ENCODE results near the gene TNFSF15. TPM values are rescaled to one million over a fixed set of nuclear protein-coding genes. Genes with fewer than 3 reads are reported as not detected.

Gene TNFSF15
- total and polyA plus RNA-seq, 2 donors (not counting 1 experiment from before 2014, with no cell fraction given), result 0.03 TPM; not detected in 1

DNA sequence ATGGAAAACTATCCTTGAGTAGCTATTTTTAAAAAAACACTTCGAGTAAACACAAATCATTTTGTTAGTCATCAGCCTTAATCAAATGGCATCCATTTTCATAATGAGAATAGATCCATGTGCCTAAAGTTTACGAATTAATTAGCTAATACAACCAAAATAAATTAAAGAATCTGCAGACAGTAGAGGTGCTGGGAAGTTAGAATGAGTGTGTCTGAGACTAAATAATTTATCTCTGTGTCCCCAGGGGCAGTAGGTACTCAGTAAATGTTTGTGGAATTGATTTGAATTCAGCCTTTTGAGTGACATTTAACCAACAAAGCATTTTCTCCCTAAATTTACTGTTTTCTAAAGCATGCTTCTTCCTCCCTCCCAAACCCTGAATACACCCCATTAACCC is 18.6 kb downstream of the TNFSF15 start:
- intact Hi-C loops (cut with micrococcal nuclease), result no loop called here
- Mint-ChIP-seq H3K4me3 (no peak overlapping the region), H3K27me3 (peaks cover 4% of the 10 kb centered on the region), H3K27ac (no peak overlapping the region), H3K4me1 (peaks cover 45% of the 10 kb centered on the region), H3K9me3 (ENCODE audit: insufficient read depth) (no peaks in the 10 kb centered on the region)
- no peaks in the 10 kb centered on the region for H3K36me3 ChIP-seq (replicated peaks in 1 of 2; ENCODE audit: control extremely low read depth in 1 of 2, control insufficient read depth in 1 of 2, extremely low read depth in 1 of 2, insufficient read depth in 2 of 2, low read length in 1 of 2)
- H3K4me1 ChIP-seq (ENCODE audit: control insufficient read depth in 2 of 2, insufficient read depth in 2 of 2, low read length in 2 of 2), result peaks cover 30 to 39% of the 10 kb centered on the region in 2 donors
- no peak overlapping the region for H3K4me3 ChIP-seq (ENCODE audit: control extremely low read depth in 1 of 5, extremely low read depth in 1 of 5, insufficient read depth in 1 of 5, low read depth in 2 of 5, low read length in 4 of 5)
- no peak overlapping the region for H3K27ac ChIP-seq (ENCODE audit: low read length in 2 of 2)
- H3K27me3 ChIP-seq (replicated peaks in 1 of 4; ENCODE audit: control extremely low read depth in 1 of 4, control insufficient read depth in 3 of 4, insufficient read depth in 4 of 4, low read length in 3 of 4), result no peaks in the 10 kb centered on the region
- no CpG with 5 or more reads among the region's 2 CpGs for WGBS (ENCODE audit: insufficient coverage)
- H3K4me2 ChIP-seq (replicated peaks; ENCODE audit: low read depth, low read length, poor library complexity, severe bottlenecking), result no peak overlapping the region
- ChIA-PET POLR2A (no interaction called here), CTCF (no interaction called here)
- H4K20me1 ChIP-seq (ENCODE audit: control insufficient read depth, insufficient read depth, low read length, poor library complexity, severe bottlenecking), result no peaks in the 10 kb centered on the region
- H3K9me3 ChIP-seq (ENCODE audit: control extremely low read depth in 1 of 3, control insufficient read depth in 2 of 3, insufficient read depth in 1 of 3, low read length in 2 of 3), result no peaks in the 10 kb centered on the region
- DNase-seq (no peak), ATAC-seq (ENCODE audit: low read depth) (no peak)
- TF ChIP-seq EZH2 (IDR thresholded peaks at IDR 0.05; ENCODE audit: borderline replicate concordance, insufficient read depth, low read depth, low read length, poor library complexity, severe bottlenecking), result no peak
- TF ChIP-seq, protein P1, sequence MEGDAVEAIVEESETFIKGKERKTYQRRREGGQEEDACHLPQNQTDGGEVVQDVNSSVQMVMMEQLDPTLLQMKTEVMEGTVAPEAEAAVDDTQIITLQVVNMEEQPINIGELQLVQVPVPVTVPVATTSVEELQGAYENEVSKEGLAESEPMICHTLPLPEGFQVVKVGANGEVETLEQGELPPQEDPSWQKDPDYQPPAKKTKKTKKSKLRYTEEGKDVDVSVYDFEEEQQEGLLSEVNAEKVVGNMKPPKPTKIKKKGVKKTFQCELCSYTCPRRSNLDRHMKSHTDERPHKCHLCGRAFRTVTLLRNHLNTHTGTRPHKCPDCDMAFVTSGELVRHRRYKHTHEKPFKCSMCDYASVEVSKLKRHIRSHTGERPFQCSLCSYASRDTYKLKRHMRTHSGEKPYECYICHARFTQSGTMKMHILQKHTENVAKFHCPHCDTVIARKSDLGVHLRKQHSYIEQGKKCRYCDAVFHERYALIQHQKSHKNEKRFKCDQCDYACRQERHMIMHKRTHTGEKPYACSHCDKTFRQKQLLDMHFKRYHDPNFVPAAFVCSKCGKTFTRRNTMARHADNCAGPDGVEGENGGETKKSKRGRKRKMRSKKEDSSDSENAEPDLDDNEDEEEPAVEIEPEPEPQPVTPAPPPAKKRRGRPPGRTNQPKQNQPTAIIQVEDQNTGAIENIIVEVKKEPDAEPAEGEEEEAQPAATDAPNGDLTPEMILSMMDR (IDR thresholded peaks at IDR 0.05), result no peak
- no peak overlapping the region for H2AFZ ChIP-seq (ENCODE audit: insufficient read depth, low read depth, low read length, poor library complexity, severe bottlenecking)
- H3K79me2 ChIP-seq (ENCODE audit: control insufficient read depth, insufficient read depth, low read length), result no peaks in the 10 kb centered on the region
- H3K9ac ChIP-seq (ENCODE audit: low read length), result no peak overlapping the region

DNA sequence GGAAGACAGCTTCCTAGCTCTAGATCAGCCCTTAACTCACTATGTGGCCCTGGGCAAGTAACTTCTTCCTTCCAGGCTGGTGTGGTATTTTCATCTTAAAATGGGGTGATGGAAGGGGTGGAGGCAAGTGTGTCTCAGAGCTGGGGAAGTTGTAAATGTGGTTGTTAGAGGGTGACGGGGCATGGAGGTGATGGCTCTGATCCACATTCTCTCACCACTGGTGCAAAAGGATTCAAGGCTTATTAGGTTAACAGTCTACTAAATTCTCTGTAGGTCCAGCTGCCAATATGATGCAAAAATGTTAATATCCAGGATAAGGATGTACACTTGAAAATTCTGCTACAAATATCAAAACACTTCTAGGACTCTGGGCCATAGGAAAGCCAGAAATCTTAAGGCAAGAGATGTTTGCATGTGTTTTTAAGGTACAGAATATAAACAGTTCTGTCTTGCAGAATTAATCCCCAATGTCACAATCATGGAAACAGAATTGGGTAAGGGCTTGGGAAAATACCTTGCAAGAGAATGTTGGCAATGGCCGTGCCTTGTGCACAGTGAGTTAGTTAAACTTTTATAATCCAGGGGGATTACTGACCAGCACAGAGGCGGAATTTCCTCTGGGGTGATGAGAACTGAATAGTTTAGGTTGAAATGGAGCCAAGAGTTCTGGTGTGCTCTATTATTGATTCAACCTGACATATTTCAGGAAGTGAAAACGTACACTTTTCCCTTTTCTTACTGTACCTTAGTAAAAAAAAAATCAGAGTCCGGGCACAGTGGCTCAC is 19.8 kb downstream of the TNFSF15 start:
- WGBS (ENCODE audit: insufficient coverage), result no CpG with 5 or more reads among the region's 5 CpGs
- CTCF ChIA-PET, result interaction anchor here (0.8 to 1.5 kb wide), 3 partner anchors 35 to 228 kb away, joined by 3 to 5 read pairs (median 3); no protein-coding TSS in a partner anchor
- peaks cover 10% of the 10 kb centered on the region for H3K27me3 Mint-ChIP-seq
- H3K9me3 Mint-ChIP-seq (ENCODE audit: insufficient read depth), result no peaks in the 10 kb centered on the region
- no peaks in the 10 kb centered on the region for H3K36me3 ChIP-seq (replicated peaks in 1 of 2; ENCODE audit: control extremely low read depth in 1 of 2, control insufficient read depth in 1 of 2, extremely low read depth in 1 of 2, insufficient read depth in 2 of 2, low read length in 1 of 2)
- no peak overlapping the region for H3K4me3 ChIP-seq (ENCODE audit: control extremely low read depth in 1 of 5, extremely low read depth in 1 of 5, insufficient read depth in 1 of 5, low read depth in 2 of 5, low read length in 4 of 5)
- POLR2A ChIA-PET, result no interaction called here
- H3K4me3 Mint-ChIP-seq, result peak overlapping the region; percentile 87
- no peak overlapping the region for H3K9ac ChIP-seq (ENCODE audit: low read length)
- peaks cover 45% of the 10 kb centered on the region for H3K4me1 Mint-ChIP-seq
- ATAC-seq (ENCODE audit: low read depth) (no peak), DNase-seq (no peak)
- H3K27ac ChIP-seq (ENCODE audit: low read length in 2 of 2), result no peak overlapping the region
- peaks cover 0 to 6% (median 0%) of the 10 kb centered on the region in 4 experiments for H3K27me3 ChIP-seq (replicated peaks in 1 of 4; ENCODE audit: control extremely low read depth in 1 of 4, control insufficient read depth in 3 of 4, insufficient read depth in 4 of 4, low read length in 3 of 4)
- H3K79me2 ChIP-seq (ENCODE audit: control insufficient read depth, insufficient read depth, low read length), result no peaks in the 10 kb centered on the region
- no peaks in the 10 kb centered on the region for H4K20me1 ChIP-seq (ENCODE audit: control insufficient read depth, insufficient read depth, low read length, poor library complexity, severe bottlenecking)
- TF ChIP-seq, protein P1 (IDR thresholded peaks at IDR 0.05), result no peak
- TF ChIP-seq EZH2 (IDR thresholded peaks at IDR 0.05; ENCODE audit: borderline replicate concordance, insufficient read depth, low read depth, low read length, poor library complexity, severe bottlenecking), result no peak
- peaks cover 30 to 39% of the 10 kb centered on the region in 2 donors for H3K4me1 ChIP-seq (ENCODE audit: control insufficient read depth in 2 of 2, insufficient read depth in 2 of 2, low read length in 2 of 2)
- H3K4me2 ChIP-seq (replicated peaks; ENCODE audit: low read depth, low read length, poor library complexity, severe bottlenecking), result peak overlapping the region; percentile 57
- peak overlapping the region; percentile 4 for H3K27ac Mint-ChIP-seq
- H2AFZ ChIP-seq (ENCODE audit: insufficient read depth, low read depth, low read length, poor library complexity, severe bottlenecking), result no peak overlapping the region
- no peaks in the 10 kb centered on the region for H3K9me3 ChIP-seq (ENCODE audit: control extremely low read depth in 1 of 3, control insufficient read depth in 2 of 3, insufficient read depth in 1 of 3, low read length in 2 of 3)
- intact Hi-C loops (cut with micrococcal nuclease), result no loop called here
